HUDEP-2 (cell line): ENCODE measurements around the gene SHISA7.

Experiments used
- DNase-seq, 76 experiments: peaks; one replicate each; lab custom pipeline; 2025; ENCODE audit not compliant: unreplicated experiment in 76 of 76; lab: John Stamatoyannopoulos, UW

Gene SHISA7

DNA sequence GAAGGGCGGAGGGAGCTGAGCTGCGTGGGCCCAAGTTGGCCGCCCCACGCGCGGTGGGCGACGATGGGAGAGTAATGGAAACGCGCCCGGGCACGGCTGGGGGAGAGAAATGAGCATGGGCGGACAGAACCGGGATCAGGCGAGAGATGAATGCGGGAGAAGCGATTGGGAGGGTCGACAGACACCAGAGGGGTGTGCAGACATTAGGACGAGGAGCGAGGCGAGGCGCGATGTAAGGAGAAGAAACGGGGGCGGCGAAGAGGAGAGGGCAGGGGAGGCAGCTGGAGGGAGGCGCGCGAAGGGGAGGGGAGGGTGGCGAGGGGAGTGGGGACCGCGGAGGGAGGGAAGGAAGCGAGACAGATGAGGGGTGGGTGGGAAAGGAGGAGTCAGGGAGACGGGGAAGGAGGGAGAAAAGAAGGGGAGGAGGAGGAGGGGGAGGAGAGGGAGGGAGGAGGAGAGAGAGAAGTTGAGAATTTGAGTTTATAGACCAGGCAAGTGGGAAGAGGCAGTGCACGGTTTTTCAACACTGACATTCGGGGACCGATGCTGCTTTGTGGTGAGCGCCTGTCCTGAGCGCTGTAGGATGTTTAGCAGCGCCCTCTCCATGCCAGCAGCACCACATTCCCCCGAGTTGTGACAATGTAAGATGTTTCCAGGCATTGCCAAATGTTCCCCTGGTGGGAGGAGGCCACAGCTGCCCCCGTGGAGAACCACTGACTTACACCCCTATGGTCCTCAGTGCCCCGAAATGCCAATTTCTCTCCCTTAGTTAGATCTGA is at the start of gene SHISA7:
SHISA7 (minus strand) TSS at position 256 of the 779 bp plus-strand sequence. CDS start 437 bp downstream, outside the sequence.
- DNase-seq = peak in 59 of 76 experiments; percentile 54 to 93 (median 77)

DNA sequence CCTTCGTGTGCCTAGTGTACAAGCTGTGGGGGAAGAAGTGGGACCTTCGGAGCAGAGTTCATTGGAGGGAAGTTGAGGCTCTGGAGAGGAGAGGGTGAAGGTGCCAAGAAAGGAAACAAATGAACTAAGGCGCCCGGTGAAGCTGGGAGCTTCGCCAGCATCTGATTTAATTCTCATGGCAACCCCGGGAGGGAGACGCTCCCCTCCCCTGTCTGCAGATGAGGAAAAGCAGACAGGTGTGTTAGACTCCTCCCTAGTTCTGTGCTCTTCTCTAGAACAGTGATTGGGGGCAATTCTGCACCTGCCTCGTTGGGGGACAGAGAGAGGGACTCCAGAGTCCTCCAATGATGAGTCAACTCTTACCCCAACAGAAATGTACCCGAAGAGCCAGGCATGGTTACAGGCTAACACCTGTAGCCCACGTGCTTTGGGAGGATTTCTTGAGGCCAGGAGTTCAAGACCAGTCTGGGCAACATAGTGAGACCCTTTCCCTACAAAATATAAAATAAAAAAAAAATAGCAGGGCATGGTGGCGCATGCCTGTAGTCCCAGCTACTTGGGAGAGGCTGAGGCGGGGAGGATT is 49.4 kb upstream of the SHISA7 start:
- DNase-seq = peak in 1 of 76 experiments; percentile 3

DNA sequence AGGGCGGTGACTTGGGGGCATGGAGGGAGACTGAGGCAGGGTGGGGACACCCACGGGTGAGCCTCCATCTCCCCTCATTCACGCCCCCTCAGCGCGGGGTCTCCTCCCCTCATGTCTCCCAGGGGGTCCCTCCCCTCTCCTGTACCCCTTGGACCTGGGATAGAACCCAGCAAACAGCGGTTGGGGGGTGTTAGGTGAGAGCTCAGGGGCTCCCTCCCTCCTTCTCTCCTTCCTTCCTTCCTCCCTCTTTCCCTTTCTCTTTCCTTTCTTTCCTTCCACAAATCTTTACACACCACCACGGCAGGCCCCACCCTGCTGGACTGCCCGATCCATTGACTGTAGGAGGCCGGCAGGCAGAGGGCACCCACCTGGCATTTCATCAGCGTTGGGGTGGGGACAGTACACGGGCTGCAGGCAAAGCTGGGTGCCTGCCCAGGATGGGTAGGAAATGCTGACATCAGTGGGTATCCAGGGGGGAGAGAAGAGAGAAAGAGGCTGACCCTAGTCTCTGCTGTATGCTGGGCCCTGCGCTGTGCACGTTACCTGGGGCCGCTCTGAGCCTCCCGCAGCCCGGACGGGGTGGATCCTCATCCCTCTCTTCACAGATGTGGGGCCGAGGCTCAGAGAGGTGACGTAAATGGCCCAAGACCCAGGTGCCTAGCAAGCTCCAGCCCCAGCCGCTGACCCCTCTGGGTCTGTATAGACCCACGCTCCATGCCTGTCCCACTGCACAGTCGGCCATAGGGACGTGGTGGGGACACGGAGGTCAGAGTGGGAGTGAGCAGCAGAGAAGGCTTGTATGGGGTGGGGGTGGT is 48.7 kb upstream of the SHISA7 start:
- DNase-seq = no peak

DNA sequence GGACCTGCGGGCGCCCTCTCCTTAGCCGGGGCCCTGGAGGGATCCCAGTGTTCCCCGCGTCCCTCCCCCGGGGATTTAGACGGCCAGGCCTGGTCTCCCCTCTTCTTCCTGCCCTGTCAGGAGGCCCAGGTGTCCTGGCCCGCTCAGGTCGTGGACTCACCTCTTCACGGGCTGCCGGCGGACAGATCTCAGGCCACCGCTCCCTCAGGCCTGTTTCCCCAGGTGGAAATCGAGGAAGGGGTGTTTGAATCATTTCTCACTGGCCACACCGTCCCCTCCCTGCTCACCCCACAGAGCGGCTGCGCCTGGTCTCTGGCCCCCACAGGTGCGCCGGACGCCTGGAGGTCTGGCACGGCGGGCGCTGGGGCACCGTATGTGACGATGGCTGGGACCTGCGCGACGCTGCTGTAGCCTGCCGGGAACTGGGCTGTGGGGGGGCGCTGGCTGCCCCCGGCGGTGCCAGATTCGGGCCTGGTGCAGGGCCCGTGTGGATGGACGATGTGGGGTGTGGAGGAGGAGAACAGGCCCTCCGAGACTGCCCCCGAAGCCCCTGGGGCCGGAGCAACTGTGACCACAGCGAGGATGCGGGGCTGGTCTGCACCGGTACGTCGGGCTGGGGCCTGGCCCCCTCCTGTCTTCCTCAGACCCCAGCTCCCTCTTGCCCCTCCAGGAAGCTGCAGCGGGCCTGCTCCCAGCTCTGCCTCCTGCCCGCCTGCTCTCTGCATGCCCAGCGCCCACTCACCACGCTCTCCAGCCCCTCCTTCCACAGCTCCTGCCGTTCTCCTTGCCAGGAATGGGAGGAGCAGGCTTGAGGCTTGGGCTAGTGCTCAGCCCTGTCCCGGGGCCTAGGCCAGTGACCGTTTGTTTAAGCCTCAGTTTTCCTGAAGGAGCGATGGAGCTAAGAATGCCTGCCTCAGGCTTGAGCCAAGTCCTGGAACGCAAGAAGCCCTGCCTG is 47.7 kb upstream of the SHISA7 start:
- DNase-seq = no peak

DNA sequence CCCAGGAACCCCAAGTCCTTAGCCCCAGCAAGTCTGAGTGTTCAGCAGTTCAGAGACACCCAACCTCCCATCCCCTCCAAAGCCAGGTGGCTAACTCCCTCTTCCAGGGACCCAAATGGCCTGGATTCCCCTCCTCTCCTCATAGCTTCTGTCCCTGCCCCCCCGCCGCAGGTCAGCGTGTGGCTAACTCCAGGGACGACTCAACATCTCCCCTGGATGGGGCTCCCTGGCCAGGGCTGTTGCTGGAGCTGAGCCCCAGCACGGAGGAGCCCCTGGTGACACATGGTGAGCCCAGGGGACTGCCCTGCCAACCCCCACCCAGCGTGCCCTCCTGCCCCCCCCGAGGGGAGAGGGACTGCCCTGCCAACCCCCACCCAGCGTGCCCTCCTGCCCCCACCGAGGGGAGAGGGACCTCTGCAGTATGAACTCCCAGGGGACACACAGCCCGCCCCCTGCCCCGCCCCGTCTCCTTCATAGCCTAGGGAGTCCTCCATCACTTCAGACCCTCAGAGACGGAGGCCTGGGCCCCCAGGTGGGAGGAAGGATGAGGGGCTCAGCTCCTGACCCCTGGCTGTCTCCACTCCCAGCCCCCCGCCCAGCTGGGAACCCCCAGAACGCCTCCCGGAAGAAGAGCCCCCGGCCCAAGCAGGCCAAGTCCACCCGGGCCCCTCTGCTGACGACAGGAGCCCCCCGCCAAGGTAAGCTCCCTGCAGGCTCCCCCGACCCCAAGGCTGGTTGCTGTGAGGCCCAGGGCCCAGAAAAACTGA is 46.8 kb upstream of the SHISA7 start:
- DNase-seq = no peak

DNA sequence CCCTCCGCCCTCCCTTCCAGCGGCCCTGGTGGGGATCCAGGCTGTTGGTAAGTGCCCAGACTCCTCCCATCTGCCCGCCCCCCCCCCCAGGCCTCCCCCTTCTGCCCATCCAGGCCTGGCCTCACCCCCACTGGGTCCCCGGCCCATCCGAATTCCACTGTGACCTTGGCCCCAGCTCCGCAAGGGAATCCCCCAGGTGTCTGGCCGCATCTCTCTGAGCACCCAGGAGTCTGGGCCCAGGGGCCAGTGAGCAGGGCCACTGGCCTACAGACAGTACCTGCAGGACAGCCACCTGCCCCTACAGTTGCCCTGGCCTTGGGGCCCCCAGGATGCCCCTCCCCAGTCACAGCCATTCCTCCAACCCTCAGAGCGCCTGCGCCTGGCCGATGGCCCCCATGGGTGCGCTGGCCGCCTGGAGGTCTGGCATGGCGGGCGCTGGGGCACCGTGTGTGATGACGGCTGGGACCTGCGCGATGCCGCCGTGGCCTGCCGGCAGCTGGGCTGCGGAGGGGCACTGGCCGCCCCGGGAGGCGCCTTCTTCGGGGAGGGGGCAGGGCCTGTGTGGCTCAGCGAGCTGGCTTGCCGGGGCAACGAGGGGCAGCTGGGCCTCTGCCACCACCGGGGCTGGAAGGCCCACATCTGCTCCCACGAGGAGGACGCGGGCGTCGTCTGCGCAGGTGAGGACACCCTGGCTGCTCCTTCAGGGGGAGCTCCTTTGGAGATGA is 46.0 kb upstream of the SHISA7 start:
- DNase-seq = no peak

DNA sequence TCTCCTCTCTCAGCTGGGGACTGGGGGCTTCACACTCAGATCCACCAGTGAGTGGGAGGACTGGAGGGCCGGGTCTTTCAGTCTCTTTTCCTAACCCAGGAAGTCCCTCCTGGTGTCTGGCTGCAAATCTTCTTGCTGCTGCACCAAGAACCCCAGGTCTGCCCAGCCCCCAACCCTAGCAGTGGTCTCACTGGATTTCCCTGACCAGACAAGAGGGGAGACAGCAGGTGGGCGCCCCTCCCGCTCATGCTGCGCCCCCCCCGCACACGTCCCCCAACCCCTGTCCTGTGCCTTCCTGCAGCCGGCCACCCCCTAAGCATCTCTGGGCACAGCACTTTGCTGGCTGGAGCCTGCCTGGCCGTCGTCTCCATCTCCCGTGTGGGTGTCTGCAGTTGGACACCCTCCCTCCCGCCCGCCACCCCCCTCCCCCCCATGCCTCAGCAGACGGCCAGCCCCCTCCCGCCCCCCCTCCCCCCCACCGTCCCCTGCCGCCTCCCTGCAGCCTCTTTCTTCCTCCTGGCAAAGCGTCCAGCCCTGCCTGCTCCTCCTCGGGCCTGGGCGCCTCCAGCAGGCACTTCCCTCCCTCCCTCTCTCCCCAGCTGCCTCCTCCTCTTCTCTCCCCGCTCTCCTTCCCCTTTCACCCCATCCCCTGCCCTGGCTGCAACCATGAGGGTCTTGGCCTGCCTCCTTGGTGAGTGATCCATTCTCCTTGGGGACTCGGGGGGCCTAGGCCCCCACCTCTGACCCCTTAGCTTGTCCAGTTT is 45.0 kb upstream of the SHISA7 start, which contains the start of gene SSC5D:
SSC5D (plus strand) TSS at position 513 of the 764 bp plus-strand sequence; CDS start at position 667, 154 bp downstream.
- peak in 2 of 76 experiments; percentile 24 to 27 for DNase-seq

DNA sequence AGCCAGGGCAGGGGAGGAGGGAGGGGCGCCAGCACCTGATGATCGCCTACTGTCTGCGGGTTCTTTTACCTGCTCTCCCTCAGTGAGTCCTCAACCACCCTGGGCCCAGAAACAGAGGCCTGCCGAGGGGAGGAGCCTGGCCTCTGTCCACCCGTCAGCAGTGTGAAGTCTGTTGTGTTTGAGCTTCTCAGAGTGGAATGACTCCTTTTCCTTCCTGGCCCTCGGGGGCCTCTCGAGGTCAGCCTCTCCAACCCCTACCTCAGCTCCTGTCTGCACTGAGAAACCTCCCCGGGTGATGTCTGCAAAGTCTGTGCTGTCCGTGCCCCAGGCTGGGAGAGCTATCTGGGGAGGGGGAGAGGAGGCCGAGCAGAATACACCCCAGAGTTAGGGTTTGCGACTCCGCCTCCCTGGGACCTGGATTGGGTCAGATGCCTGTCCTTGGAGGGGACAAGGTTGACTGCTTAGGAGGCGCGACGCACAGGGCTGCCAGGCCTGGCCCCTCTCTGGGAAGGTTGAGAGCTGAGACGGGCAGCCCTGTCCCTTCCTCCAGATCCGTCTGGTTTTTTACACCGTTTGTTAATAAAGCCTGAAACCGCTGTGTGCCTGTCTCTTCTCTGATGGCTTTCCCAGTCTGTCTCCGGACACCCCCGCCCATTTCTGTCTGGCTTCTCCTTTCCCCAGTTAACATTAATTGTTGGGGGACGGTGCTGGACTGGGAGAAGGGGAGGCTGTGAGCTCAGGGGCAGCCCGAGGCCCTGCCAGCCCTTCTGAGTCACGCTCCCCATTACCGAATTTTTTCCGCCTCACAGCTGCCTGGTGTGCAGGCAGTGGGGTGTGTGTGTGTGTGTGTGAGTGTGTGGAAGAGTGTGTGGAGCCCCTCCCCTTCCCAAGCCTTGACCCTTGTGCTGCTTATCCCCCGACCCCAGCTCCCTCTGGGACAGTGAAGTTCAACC is 44.1 kb upstream of the SHISA7 start:
- DNase-seq = peak in 48 of 76 experiments; percentile 18 to 86 (median 54)

DNA sequence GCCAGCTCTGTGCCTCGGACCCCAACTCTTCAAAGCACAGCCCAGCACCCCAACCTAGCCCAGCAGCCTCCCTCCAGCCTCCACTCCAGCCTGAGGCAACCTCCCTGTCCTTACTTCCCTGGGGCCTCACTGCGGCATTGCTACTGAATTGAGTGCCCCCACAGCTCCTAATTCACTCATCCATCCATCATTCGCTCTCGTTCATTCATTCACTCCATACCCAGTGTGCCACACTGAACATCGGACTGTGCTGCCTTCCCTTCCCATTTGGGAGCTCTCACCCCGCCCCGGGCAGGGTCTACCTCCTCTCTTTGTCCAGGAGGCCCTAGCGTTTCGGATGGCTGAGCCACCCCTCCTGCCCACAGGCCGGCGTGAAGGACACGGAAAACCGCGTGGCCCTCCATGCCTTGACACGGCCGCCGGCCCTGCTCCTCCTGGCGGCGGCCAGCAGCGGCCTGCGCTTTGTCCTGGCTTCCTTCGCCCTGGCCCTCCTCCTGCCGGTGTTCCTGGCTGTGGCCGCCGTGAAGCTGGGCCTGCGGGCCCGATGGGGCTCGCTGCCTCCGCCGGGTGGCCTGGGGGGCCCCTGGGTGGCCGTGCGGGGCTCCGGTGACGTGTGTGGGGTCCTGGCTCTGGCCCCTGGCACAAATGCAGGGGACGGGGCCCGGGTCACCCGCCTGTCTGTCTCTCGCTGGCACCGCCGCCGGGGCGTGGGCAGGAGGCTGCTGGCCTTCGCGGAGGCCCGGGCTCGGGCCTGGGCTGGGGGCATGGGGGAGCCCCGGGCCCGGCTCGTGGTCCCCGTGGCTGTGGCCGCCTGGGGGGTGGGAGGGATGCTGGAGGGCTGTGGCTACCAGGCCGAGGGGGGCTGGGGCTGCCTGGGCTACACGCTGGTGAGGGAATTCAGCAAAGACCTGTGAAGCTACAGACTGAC is 43.2 kb upstream of the SHISA7 start:
- DNase-seq = no peak

DNA sequence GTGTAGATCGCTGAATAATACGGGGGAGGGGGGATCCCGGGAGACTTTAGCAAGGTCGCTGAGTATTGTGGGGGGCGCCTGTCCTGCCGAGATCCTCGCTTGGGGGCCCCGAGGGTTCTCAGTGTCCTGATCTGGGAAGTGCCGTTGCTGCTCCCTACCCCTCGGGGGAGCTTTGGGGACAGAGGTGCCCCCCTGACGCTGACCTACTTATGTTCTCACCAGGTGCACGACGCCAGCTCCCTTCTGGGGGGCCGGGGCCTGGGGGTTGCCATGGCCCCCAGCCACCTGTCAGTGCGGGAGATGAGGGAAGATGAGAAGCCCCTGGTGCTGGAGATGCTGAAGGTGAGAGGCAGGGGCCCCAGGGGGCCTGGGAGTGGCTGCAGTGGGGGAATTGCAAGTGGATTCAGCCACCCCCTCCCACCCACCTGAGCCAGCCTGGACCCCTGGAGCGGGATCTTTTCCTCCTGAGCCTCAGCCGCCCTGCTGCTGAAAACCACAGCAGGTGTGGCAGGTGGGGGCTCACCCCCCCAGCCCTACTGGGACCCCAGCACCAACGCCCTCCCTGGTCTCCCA is 42.4 kb upstream of the SHISA7 start:
- no peak for DNase-seq

DNA sequence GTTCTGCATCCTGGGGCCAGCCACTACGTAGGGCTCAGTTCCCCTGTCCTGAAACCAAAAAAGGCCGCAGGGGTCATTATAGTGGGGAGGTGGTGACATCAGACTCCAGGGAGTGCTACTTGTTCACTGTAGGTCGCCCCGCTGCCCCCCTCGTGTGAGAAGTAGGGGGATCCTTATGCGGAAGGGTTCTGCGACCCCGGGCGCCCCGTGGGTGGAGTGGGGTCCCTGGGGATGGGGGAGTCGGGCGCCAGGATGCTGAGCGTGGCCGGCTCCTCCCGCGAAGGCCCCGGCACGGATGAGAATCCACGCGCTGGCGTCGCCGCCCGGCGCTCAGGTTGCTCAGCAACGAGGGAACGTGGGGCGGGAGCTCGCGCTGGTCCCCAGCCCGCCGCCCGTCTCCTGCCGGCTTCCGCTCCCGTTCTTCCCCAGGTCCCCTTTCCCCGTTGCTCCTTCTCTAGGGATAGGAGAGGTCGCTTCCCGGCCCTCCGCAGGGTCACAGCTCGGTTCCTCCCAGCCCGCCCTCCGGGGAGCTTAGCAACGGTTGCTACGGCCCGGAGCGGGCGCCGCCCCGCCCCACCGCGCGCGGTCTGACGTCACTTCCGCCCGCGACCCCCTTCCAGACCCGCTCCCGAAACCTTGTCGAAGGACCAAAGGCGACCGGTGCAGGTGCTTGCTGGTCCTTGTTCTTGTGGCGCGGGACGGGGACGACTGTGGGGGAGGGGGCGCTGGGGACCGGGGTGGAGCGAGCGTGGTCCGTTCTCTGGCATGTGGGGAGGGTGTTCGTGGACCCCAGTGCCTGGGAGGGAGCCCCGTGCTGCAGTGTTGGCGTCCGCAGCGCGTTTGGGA is 41.7 kb upstream of the SHISA7 start, which contains the start of gene NAT14:
NAT14 (plus strand) TSS at position 596 of the 846 bp plus-strand sequence. CDS start 521 bp downstream, outside the sequence.
- peak in 57 of 76 experiments; percentile 18 to 82 (median 60) for DNase-seq

DNA sequence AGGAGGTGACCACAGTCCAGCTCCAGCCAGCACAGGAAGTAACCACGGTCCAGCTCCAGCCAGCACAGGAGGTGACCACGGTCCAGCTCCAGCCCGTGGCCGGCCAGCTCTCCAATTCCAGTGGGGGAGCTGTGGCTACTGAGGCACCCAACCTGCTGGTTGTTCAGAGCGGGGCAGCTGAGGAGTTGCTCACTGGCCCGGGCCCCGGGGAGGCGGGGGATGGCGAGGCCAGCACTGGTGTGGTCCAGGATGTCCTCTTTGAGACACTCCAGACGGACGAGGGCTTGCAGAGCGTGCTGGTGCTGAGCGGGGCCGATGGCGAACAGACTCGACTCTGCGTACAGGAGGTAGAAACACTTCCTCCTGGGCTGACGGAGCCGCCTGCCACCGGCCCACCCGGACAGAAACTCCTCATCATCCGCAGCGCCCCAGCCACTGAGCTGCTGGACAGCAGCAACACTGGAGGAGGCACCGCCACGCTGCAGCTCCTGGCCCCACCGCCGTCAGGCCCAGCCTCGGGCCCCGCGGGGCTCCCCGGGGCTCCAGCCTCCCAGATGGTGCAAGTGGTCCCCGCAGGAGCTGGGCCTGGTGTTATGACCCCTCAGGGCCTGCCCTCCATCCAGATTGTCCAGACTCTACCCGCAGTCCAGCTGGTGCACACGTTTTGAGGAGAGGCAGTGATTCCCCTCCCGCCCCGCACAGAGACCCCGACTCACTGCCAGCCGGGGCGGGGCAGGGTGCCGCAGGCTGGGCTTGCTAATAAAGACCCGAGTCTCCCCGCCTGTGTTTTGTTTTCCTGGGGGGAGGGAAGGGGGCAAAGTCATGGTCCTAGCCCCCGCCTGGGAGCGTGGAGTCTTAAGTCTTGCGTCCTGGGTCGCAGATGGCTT is 40.8 kb upstream of the SHISA7 start:
- DNase-seq = no peak

DNA sequence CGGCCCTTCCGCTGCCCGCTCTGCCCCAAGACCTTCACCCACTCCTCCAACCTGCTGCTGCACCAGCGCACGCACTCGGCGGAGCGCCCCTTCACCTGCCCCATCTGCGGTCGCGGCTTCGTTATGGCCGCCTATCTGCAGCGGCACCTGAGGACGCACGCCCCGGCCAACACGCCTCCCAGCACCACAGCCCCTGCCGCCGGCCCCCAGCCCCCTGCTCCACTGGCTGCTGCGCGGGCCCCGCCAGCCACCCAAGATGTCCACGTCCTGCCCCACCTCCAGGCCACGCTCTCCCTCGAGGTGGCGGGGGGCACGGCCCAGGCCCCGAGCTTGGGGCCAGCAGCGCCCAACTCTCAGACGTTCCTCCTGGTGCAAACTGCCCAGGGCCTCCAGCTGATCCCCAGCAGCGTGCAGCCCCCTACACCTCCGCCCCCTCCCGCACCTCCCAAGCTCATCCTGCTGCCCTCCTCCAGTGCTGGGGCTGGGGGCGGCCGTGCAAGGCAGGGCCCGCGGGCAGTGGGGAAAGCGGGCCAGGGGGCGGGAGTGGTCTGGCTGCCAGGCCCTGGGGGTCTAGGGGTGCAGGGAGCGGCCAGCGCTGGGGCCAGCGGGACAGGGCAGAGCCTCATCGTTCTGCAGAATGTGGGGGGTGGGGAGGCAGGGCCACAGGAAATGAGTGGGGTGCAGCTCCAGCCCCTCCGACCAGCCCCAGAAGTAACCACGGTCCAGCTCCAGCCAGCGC is 40.0 kb upstream of the SHISA7 start:
- DNase-seq = no peak
